SK-N-SH (cell line): Measurements from ENCODE around the gene TYROBP. TPM values are rescaled to one million over a fixed set of nuclear protein-coding genes. Genes with fewer than 3 reads are reported as not detected.

Experiments used
- CTCF ChIA-PET: fragments of 300-600, 350-600 bp; formaldehyde crosslinking; extraction: SDS; loops from one replicate; lab custom pipeline; 2021; lab: Yijun Ruan, JAX
- POLR2A ChIA-PET: fragments of 350-600 bp; sonication (Branson Sonifier 250); formaldehyde crosslinking; extraction: SDS; loops from one replicate; lab custom pipeline; 2020; ENCODE audit warnings: antibody characterized with exemption, inconsistent platforms; lab: Yijun Ruan, JAX
- DNase-seq: peaks from one replicate; pipeline ENCODE4 v3.0.0; 2012
- H2AFZ ChIP-seq: fragments of 200-600 bp; sonication (generic); 2 replicates; pipeline ENCODE4 v1.8.1; 2016; ENCODE audit warnings: antibody characterized with exemption, mild to moderate bottlenecking, low read depth
- H3F3A ChIP-seq: fragments of 200-600 bp; sonication (generic); replicated peaks from 2 replicates; pipeline ENCODE3; 2016; ENCODE audit warnings: antibody characterized with exemption, mild to moderate bottlenecking; ENCODE audit not compliant: insufficient read depth
- H3K27ac ChIP-seq, 2 experiments: fragments of 200-500 bp in 1 of 2; fragments of 200-600 bp in 1 of 2; sonication (Bioruptor generic) in 1 of 2; sonication (generic), shearing (Covaris generic) in 1 of 2; 2 replicates each; pipeline versions ENCODE4 v1.5.1 to v1.6.1; 2014 to 2016; ENCODE audit warnings: low read depth in 2 of 2, inconsistent platforms in 1 of 2, low read length in 1 of 2, mild to moderate bottlenecking in 1 of 2, mixed read lengths in 1 of 2
- H3K27me3 ChIP-seq: fragments of 200-600 bp; sonication (generic), shearing (Covaris generic); 2 replicates; pipeline ENCODE4 v1.6.1; 2016; ENCODE audit warnings: mixed run types; ENCODE audit not compliant: insufficient read depth
- H3K36me3 ChIP-seq, 2 experiments: fragments of 200-500 bp in 1 of 2; fragments of 200-600 bp in 1 of 2; sonication (Bioruptor generic) in 1 of 2; sonication (generic) in 1 of 2; replicated peaks in 1 of 2; 2 replicates each; pipeline versions ENCODE3 to v1.5.1; 2014 to 2016; ENCODE audit warnings: low read length in 1 of 2, mild to moderate bottlenecking in 1 of 2; ENCODE audit not compliant: insufficient read depth in 2 of 2, control insufficient read depth in 1 of 2
- H3K4me1 ChIP-seq, 2 experiments: fragments of 200-500 bp in 1 of 2; fragments of 200-600 bp in 1 of 2; sonication (Bioruptor generic) in 1 of 2; sonication (generic), shearing (Covaris generic) in 1 of 2; 2 replicates each; pipeline versions ENCODE4 v1.5.1 to v1.6.1; 2014 to 2016; ENCODE audit warnings: low read depth in 1 of 2, low read length in 1 of 2, mixed run types in 1 of 2; ENCODE audit not compliant: insufficient read depth in 2 of 2, control insufficient read depth in 1 of 2
- H3K4me2 ChIP-seq: fragments of 200-600 bp; sonication (generic), shearing (Covaris generic); 2 replicates; pipeline ENCODE4 v1.6.1; 2017; ENCODE audit warnings: mixed run types
- H3K4me3 ChIP-seq, 2 experiments: fragments of 200-500 bp in 1 of 2; fragments of 200-600 bp in 1 of 2; sonication (Bioruptor generic) in 1 of 2; sonication (generic), shearing (Covaris generic) in 1 of 2; 2 replicates each; pipeline versions ENCODE4 v1.5.1 to v1.8.1; 2014 to 2016; ENCODE audit warnings: low read depth in 2 of 2, inconsistent platforms in 1 of 2, low read length in 1 of 2, mild to moderate bottlenecking in 1 of 2, mixed read lengths in 1 of 2, moderate library complexity in 1 of 2
- H3K79me2 ChIP-seq: fragments of 200-600 bp; sonication (generic); 2 replicates; pipeline ENCODE4 v1.8.1; 2017; ENCODE audit warnings: mild to moderate bottlenecking; ENCODE audit not compliant: insufficient read depth
- H3K9ac ChIP-seq: fragments of 200-600 bp; sonication (generic); 2 replicates; pipeline ENCODE4 v1.6.1; 2017; ENCODE audit warnings: mixed run types
- H3K9me2 ChIP-seq: fragments of 200-600 bp; sonication (generic); 2 replicates; pipeline ENCODE4 v1.6.1; 2017; ENCODE audit warnings: mixed run types
- H3K9me3 ChIP-seq: fragments of 200-600 bp; sonication (generic); 2 replicates; pipeline ENCODE4 v1.6.1; 2017; ENCODE audit warnings: mixed run types, mild to moderate bottlenecking, moderate library complexity
- H4K20me1 ChIP-seq: fragments of 200-600 bp; sonication (generic); 2 replicates; pipeline ENCODE4 v1.6.1; 2017; ENCODE audit warnings: mild to moderate bottlenecking, mixed run types; ENCODE audit not compliant: insufficient read depth
- CHD2 ChIP-seq: fragments of 150-350 bp; IDR thresholded peaks from 2 replicates; pipeline ENCODE4 v1.6.1; 2018; ENCODE audit warnings: low read length; ENCODE audit not compliant: partially characterized antibody
- CTCF ChIP-seq: fragments of 200-600 bp; sonication (generic); IDR thresholded peaks from 2 replicates; pipeline ENCODE4 v1.6.1; 2017; ENCODE audit warnings: antibody characterized with exemption, mild to moderate bottlenecking, moderate library complexity
- EP300 ChIP-seq, 2 experiments: IDR thresholded peaks; 2 replicates each; pipeline versions ENCODE4 v1.4.0 to v1.6.1; 2012; ENCODE audit warnings: borderline replicate concordance in 1 of 2, low read depth in 1 of 2, low read length in 1 of 2
- FOXJ3 ChIP-seq: sonication (generic); formaldehyde crosslinking; IDR thresholded peaks from 2 replicates; pipeline ENCODE4 v1.5.1; 2020; ENCODE audit warnings: mild to moderate bottlenecking, missing genetic modification reagents
- GABPA ChIP-seq: IDR thresholded peaks from 2 replicates; pipeline ENCODE4 v1.4.0; 2012; ENCODE audit warnings: low read depth, mild to moderate bottlenecking
- GATA2 ChIP-seq: sonication (generic); formaldehyde crosslinking; IDR thresholded peaks from 2 replicates; pipeline ENCODE4 v1.5.0; 2020; ENCODE audit warnings: mild to moderate bottlenecking, missing genetic modification reagents
- IRF3 ChIP-seq: fragments of 150-350 bp; IDR thresholded peaks from 2 replicates; pipeline ENCODE4 v1.6.1; 2016; ENCODE audit warnings: mild to moderate bottlenecking, low read depth, low read length
- MEF2A ChIP-seq: IDR thresholded peaks from 2 replicates; pipeline ENCODE4 v1.4.0; 2012; ENCODE audit warnings: low read depth, borderline replicate concordance
- NRF1 ChIP-seq: IDR thresholded peaks from 2 replicates; pipeline ENCODE4 v1.6.1; 2012; ENCODE audit warnings: low read depth, mild to moderate bottlenecking, low read length
- SIN3A ChIP-seq: IDR thresholded peaks from 2 replicates; pipeline ENCODE4 v1.6.1; 2012; ENCODE audit warnings: low read depth, mild to moderate bottlenecking, low read length, moderate library complexity, borderline replicate concordance
- TCF12 ChIP-seq: IDR thresholded peaks from 2 replicates; pipeline ENCODE4 v1.4.0; 2012
- YY1 ChIP-seq: IDR thresholded peaks from 2 replicates; pipeline ENCODE4 v1.4.0; 2012; ENCODE audit warnings: low read depth, mild to moderate bottlenecking
- WGBS: methylation state at CpG from one replicate; pipeline ENCODE4 v1.1.6; 2017; ENCODE audit warnings: low lambda C conversion rate; 5-methylcytosine and 5-hydroxymethylcytosine counted together
- polyA plus RNA-seq, 3 experiments: library from polyadenylated mRNA; depleted of rRNA; stranded (reverse); fragments of >200 nt; gene quantifications; 2 replicates each; pipeline ENCODE4 v1.2.3, GENCODE V29; 2012

TYROBP gene
- polyA plus RNA-seq, 1 of the 3 experiments (the other 2 are of a cell fraction) = not detected

GRCh38 chr19:35868823-35869326 is 39.2 kb downstream of the TYROBP start:
- H3K4me3 ChIP-seq = peak overlapping the region; percentile 52 to 60
- H3K4me1 ChIP-seq = peaks cover 7 to 11% of the 10 kb centered on the region in 2 experiments; a peak in 2 of 4 replicates
- no peaks in the 10 kb centered on the region for H3F3A ChIP-seq
- WGBS = 2% methylated on average over 11 of the region's 15 CpGs
- H3K9me3 ChIP-seq = no peaks in the 10 kb centered on the region
- no peaks in the 10 kb centered on the region for H3K27me3 ChIP-seq
- peak overlapping the region in 1 of 2 experiments; percentile 75; a peak in 2 of 4 replicates for H3K27ac ChIP-seq
- no peaks in the 10 kb centered on the region for H4K20me1 ChIP-seq
- no peaks in the 10 kb centered on the region for H3K36me3 ChIP-seq
- ChIA-PET CTCF (interaction anchor here (0.6 to 4.2 kb wide), 4 partner anchors 13 to 139 kb away, joined by 3 to 18 read pairs (median 4); partner anchors contain the start of gene NFKBID), POLR2A (interaction anchor here (0.7 to 1.4 kb wide), 6 partner anchors 14 to 185 kb away, joined by 3 to 7 read pairs (median 4); partner anchors contain the start of genes LIN37 and THAP8)
- H2AFZ ChIP-seq = peak overlapping the region; percentile 76; the same call in 1 of the 2 replicates
- H3K4me2 ChIP-seq = peak overlapping the region; percentile 96
- no peaks in the 10 kb centered on the region for H3K79me2 ChIP-seq
- TF ChIP-seq GABPA (no peak), EP300 (IDR thresholded peaks at IDR 0.05; ENCODE audit: borderline replicate concordance in 1 of 2, low read depth in 1 of 2, low read length in 1 of 2) (no peak), TCF12 (no peak), MEF2A (no peak), CHD2 (no peak)
- no peak overlapping the region for H3K9ac ChIP-seq
- no peaks in the 10 kb centered on the region for H3K9me2 ChIP-seq
- no peak for DNase-seq

GRCh38 chr19:35868172-35868822 is 39.8 kb downstream of the TYROBP start, which contains the start of gene APLP1:
Gene APLP1, plus strand, starts transcription at chr19:35868574. Its CDS starts 63 bp downstream, at chr19:35868637.
- CTCF ChIA-PET = interaction anchor here (0.9 to 4.2 kb wide), 3 partner anchors 13 to 63 kb away, joined by 3 to 18 read pairs (median 4); partner anchors contain the start of gene NFKBID
- Histone ChIP-seq H3K4me2 (peak within 1 kb of the TSS; percentile 96), H3K36me3 (no peaks in the 10 kb centered on the region), H3K4me1 (peaks cover 7 to 11% of the 10 kb centered on the region in 2 experiments; a peak in 2 of 4 replicates), H3K4me3 (peak within 1 kb of the TSS; percentile 52 to 60), H4K20me1 (no peaks in the 10 kb centered on the region), H3K9me2 (no peaks in the 10 kb centered on the region), H3K9ac (no peak within 1 kb of the TSS), H3K27ac (peak within 1 kb of the TSS in 1 of 2 experiments; percentile 75; a peak in 2 of 4 replicates), H3K27me3 (no peaks in the 10 kb centered on the region), H3F3A (no peaks in the 10 kb centered on the region), H3K9me3 (no peaks in the 10 kb centered on the region), H3K79me2 (no peaks in the 10 kb centered on the region), H2AFZ (peak within 1 kb of the TSS; percentile 76; the same call in 1 of the 2 replicates)
- TF ChIP-seq FOXJ3 (CRISPR knock-in tag) = no peak
- TF ChIP-seq NRF1 = peak; percentile 64
- peak; percentile 92 for DNase-seq
- POLR2A ChIA-PET = interaction anchor here (0.7 to 1.4 kb wide), 6 partner anchors 14 to 186 kb away, joined by 3 to 7 read pairs (median 4); partner anchors contain the start of genes LIN37 and THAP8
- under 1% methylated on average over 23 of the region's 60 CpGs for WGBS

- Histone ChIP-seq H3K9me3 (no peaks in the 10 kb centered on the region), H3K36me3 (no peaks in the 10 kb centered on the region), H3K9me2 (no peaks in the 10 kb centered on the region), H3K4me2 (no peak overlapping the region), H3K9ac (no peak overlapping the region), H3K4me1 (peaks cover 0 to 5% of the 10 kb centered on the region in 2 experiments; a peak in 1 of 4 replicates), H3K27me3 (no peaks in the 10 kb centered on the region), H4K20me1 (no peaks in the 10 kb centered on the region), H2AFZ (no peak overlapping the region), H3K79me2 (no peaks in the 10 kb centered on the region), H3F3A (no peaks in the 10 kb centered on the region), H3K27ac (no peak overlapping the region), H3K4me3 (no peak overlapping the region)
- WGBS = 69% methylated on average over 5 of the region's 5 CpGs
- TF ChIP-seq IRF3 (no peak), SIN3A (no peak), NRF1 (no peak), GATA2 (no peak), CHD2 (no peak), YY1 (no peak), CTCF (no peak)
- ChIA-PET CTCF (no interaction called here), POLR2A (no interaction called here)
- no peak for DNase-seq
Measured at GRCh38 chr19:35863018-35863417, 45.1 kb downstream of the TYROBP start.
